GM19467 (cell line): ENCODE data around the gene NR5A1.

Source experiments
- ATAC-seq: cut with Tn5 transposase; IDR thresholded peaks from one replicate; pipeline ENCODE4 v1.9.1; 2021; ENCODE audit warnings: mild to moderate bottlenecking, moderate library complexity; ENCODE audit not compliant: unreplicated experiment

Gene NR5A1

DNA sequence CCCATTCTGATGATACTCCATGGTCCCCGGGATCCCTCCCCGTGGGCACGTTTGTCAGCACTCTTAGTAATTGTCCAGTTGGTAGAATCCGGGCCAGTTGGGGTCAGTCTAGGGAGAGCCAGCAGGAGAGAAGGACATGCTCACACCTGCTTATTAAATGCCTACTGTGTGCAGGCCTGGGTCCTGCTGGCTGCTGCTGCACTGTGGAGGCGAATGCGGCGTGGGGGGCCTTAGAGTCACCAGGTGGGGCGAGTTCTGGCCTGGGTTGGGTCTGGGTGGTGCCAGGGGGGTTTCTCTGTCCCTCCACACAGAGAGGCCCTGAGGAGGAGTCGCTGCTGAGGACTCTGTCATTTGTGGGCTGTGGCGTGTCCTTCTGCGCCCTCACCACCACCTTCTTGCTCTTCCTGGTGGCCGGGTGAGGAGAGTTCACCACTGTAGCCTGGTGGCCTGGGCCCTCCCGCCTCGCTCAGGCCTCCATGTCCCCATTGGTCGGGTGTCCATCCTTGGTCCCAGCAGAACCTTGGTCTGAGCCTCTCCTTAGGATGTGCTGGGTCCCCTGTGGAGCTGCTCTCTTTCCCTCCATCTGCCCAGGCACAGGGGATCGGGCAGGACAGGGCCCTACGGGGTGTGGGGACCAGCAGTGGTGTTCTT is 39.7 kb downstream of the NR5A1 start:
- ATAC-seq: no peak

- ATAC-seq: no peak
These were observed 41.5 kb downstream of the NR5A1 start for GRCh38 chr9:124465736-124466135.

- no peak for ATAC-seq
These were observed 44.5 kb downstream of the NR5A1 start for GRCh38 chr9:124462739-124463138.

DNA sequence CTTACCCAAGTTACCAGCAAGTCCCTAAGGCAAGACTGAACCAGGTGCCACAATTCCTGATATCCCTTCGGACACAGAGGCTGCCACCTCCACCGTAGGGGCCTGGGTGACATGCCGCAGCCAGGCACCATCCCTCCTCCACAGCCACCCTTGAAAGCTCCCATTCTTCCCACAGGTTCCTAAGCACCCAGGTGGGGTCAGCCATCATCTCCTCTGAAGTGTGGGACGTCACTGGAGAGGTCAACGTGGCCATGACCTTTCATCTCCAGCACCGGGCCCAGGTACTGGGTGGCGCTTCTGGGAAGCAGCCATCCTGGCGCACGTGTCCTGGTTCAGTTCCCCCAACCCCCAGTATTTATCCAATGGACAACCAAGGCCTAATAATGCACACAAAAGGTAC is 48.8 kb downstream of the NR5A1 start:
- ATAC-seq: no peak

DNA sequence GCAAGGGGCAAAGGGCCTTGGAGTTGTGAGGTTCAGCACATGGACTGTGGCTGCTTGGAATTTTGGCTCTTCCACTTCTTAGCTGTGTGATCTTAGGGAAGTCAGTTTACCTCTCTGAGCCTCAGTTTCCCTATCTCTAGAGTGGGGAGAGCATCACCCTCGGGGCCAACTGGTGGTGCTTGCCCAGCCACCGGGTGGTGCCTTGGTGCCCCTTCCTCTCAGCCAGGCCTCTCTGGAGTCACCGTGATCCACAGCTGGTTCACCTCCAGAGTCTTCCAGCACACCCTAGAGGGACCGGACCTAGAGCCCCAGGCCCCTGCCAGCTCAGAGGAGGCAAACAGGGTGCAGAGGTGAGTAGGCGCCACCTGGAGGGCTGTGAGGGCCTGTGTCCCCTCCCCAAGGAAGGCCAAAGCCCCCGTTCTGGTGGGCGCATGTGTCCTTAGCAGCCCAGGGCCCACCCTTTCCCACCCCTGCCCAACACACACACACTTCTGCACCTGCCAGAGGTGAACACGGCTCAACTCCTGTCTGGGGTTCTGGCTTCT is 49.2 kb downstream of the NR5A1 start:
- no peak for ATAC-seq

GRCh38 chr9:124457079-124457886 is 49.9 kb downstream of the NR5A1 start:
- no peak for ATAC-seq

GRCh38 chr9:124456341-124457078 is 50.7 kb downstream of the NR5A1 start:
- ATAC-seq: no peak

DNA sequence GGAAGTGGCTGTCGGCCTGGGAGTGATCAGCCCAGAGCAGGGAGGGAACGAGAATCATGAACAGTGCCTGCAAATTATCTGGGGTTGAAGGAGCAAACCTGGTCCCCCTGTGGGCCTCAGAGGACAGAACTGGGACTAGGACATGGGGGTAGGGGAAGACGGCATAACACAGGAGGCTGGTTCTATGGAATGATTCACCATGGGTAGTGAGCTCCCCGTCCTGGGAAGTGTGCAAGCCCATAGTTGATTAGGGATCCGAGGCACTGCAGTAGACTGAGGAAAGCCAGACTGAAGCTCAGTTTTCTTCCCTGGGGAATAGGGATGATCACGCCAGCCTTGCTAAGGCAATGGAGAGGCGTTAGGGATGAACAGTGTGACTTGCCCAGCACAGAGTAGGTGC is 51.4 kb downstream of the NR5A1 start:
- no peak for ATAC-seq

GRCh38 chr9:124454791-124455443 is 52.3 kb downstream of the NR5A1 start:
- ATAC-seq: no peak

- no peak for ATAC-seq
These were observed 52.9 kb downstream of the NR5A1 start for GRCh38 chr9:124454296-124454695.

GRCh38 chr9:124453586-124454191 is 53.5 kb downstream of the NR5A1 start:
- no peak for ATAC-seq

- no peak for ATAC-seq
These were observed 54.2 kb downstream of the NR5A1 start for GRCh38 chr9:124452841-124453585.

GRCh38 chr9:124452326-124452725 is 54.9 kb downstream of the NR5A1 start:
- no peak for ATAC-seq

GRCh38 chr9:124450931-124451661 is 56.1 kb downstream of the NR5A1 start:
- no peak for ATAC-seq

DNA sequence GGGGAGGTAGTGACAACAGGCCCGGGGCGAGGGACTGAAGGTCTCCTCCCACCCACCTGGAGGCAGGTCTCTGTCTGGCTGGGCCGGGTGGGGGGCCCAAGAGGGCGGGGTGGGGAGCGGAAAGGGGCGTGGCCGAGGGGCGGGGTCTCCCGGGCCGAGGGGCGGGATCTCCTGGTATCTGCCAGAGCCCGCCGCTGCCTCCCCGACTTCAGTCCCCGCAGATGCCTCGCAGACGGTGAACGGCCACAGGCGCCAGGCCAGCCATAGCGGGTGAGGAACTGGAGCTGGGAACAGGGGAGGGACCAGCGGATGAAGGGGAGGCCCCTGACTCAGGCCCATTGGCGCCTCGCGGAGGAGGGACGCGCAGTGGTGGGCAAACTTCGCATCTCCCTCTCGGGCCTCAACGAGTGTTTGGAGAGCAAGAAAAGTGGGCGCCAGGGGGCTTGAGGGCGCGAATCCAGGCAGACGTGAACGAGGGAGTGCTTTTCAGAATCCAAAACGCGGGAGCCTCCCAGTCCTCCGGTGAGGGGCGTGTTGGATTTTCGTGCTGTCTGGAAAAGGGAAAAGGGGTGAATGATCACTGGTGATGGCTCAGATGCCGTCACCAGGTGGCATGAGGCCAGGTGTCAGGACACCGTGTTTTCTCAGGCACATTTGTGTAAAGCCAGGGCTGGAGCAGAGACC is 56.8 kb downstream of the NR5A1 start, which contains the start of gene ADGRD2:
TSS of gene ADGRD2 (plus strand) at position 211 of the 684 bp plus-strand sequence. CDS start 1,216 bp downstream, outside the sequence.
- no peak for ATAC-seq

DNA sequence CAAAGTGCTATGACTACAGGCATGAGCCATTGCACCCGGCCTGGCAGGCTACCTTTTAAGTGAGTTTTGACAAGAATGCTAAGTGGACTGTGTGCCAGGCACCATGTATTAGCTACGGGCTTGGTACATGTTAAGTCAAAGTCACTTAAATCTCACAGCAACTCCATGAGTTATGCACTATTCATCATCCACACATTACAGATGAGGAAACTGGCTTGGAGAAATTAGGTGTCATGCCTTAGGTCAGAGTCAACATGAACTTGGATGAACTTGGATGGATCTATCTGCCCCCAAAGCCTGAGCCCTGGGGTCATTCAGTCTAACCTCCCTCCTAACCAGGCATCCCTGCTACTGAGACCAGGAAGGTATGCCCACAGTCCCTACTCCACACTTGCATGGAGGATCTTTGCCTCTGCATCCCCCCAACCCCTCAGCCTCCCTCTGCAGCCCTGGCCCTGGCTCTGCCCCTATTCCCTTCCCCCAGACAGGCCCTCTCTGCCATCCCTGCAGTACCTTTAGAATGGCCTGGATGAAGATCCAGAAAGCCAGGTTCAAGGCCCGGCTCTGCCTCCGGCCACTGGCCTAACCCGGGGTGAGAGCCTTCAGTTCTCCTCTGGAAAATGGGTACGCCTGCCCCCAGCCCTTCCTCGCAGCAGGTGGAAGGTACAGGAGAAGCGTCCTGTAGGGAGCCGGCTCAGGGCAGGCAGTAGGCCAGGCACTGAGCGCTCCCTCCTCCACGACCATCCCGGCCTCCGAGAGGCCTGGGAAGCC is 57.6 kb downstream of the NR5A1 start:
- no peak for ATAC-seq

DNA sequence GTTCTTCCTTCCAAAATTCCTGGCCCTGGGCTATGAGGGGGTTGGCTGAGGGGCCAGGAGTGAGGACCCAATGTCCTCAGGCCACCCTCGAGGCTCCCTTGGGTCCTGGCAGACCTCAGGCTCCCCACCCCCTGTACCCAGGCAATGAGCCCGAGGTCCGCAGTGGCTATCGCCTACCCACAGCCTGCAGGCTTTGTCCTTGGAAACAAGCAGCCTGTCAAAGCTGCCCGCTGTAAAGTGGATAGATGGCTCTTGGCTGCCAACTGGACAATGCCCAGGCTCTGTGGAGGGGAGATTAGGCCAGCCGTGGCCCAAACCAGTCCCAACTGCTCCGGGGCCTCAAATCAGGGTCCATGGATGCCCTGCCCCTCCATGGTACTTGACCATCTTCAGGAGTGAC is 59.2 kb downstream of the NR5A1 start:
- no peak for ATAC-seq

GRCh38 chr9:124447297-124447661 is 59.9 kb downstream of the NR5A1 start:
- no peak for ATAC-seq
